GM12864 (cell line): ENCODE data around the gene SPOCK1.

ENCODE experiments used
- DNase-seq: peaks from one replicate; pipeline ENCODE4 v3.0.0-alpha.2; 2011; ENCODE audit warnings: low read depth
- H3K4me3 ChIP-seq: 2 replicates; pipeline ENCODE4 v1.5.1; 2011; ENCODE audit warnings: mild to moderate bottlenecking, low read depth, low read length, control low read depth
- CTCF ChIP-seq: IDR thresholded peaks from 2 replicates; pipeline ENCODE4 v1.5.1; 2011; ENCODE audit warnings: low read depth, mild to moderate bottlenecking, moderate library complexity, low read length, control low read depth, inconsistent platforms; ENCODE audit errors: missing control alignments

The SPOCK1 gene

GRCh38 chr5:137486707-137487106 is 12.4 kb downstream of the SPOCK1 start:
- no peak overlapping the region for H3K4me3 ChIP-seq
- no peak for TF ChIP-seq CTCF
- no peak for DNase-seq

- no peak for TF ChIP-seq CTCF
- DNase-seq = no peak
- no peak overlapping the region for H3K4me3 ChIP-seq
These were observed 17.5 kb downstream of the SPOCK1 start for GRCh38 chr5:137481596-137481995.

GRCh38 chr5:137478043-137478442 is 21.1 kb downstream of the SPOCK1 start:
- H3K4me3 ChIP-seq = no peak overlapping the region
- no peak for TF ChIP-seq CTCF
- DNase-seq = no peak

GRCh38 chr5:137470921-137471220 is 28.3 kb downstream of the SPOCK1 start:
- no peak for TF ChIP-seq CTCF
- no peak for DNase-seq
- H3K4me3 ChIP-seq = no peak overlapping the region

GRCh38 chr5:137470111-137470920 is 28.8 kb downstream of the SPOCK1 start:
- DNase-seq = no peak
- H3K4me3 ChIP-seq = no peak overlapping the region
- no peak for TF ChIP-seq CTCF

- DNase-seq = no peak
- no peak for TF ChIP-seq CTCF
- H3K4me3 ChIP-seq = no peak overlapping the region
These were observed 32.2 kb downstream of the SPOCK1 start for GRCh38 chr5:137466889-137467288.

- H3K4me3 ChIP-seq = no peak overlapping the region
- TF ChIP-seq CTCF = no peak
- DNase-seq = no peak
These were observed 33.2 kb downstream of the SPOCK1 start for GRCh38 chr5:137465930-137466329.
